ENCODE results near the gene MYO9B. TPM values are rescaled to one million over a fixed set of nuclear protein-coding genes. Genes with fewer than 3 reads are reported as not detected.

Gene MYO9B
- total RNA-seq, 4 donors from 2014 or later = 72.0 to 158 (median 82.8) TPM

- TF ChIP-seq, protein P1, sequence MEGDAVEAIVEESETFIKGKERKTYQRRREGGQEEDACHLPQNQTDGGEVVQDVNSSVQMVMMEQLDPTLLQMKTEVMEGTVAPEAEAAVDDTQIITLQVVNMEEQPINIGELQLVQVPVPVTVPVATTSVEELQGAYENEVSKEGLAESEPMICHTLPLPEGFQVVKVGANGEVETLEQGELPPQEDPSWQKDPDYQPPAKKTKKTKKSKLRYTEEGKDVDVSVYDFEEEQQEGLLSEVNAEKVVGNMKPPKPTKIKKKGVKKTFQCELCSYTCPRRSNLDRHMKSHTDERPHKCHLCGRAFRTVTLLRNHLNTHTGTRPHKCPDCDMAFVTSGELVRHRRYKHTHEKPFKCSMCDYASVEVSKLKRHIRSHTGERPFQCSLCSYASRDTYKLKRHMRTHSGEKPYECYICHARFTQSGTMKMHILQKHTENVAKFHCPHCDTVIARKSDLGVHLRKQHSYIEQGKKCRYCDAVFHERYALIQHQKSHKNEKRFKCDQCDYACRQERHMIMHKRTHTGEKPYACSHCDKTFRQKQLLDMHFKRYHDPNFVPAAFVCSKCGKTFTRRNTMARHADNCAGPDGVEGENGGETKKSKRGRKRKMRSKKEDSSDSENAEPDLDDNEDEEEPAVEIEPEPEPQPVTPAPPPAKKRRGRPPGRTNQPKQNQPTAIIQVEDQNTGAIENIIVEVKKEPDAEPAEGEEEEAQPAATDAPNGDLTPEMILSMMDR (IDR thresholded peaks at IDR 0.05; ENCODE audit: low read depth) = no peak
Measured at GRCh38 chr19:17234911-17235299, 159.3 kb downstream of the MYO9B start.

DNA sequence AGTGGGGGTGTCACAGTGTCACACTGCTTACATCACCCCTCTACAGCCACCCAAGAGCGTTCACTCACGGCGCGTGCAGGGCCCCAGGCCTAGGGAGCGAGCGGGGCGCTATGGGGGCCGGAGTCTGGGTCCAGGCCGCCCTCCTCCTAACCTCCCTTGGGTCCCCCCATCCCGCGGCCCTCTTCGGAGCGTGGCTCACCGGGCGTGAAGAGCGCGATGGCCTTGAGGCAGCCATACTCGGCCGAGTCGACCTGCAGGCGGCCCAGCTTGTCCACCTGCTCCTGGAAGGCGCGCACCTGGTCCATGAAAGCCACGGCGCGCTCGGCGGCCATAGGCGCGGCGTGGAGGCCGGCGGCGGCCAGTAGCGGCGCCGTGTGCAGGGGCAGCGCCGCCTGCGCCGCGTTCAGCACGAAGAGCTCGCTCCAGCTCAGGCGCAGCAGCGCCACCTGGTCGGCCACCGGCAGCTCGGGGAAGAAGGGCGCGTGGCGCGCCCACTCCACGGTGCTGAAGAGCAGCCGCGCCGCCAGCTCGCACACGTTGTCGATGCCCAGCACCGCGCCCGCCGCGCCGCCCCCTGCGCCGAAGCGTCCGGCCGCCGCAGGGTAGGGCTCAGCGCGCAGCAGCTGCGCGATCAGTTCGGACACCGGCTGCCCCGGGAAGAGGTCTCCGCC is 159.9 kb downstream of the MYO9B start:
- TF ChIP-seq, protein P1 (IDR thresholded peaks at IDR 0.05; ENCODE audit: low read depth) = no peak

GRCh38 chr19:17235971-17236777 is 160.6 kb downstream of the MYO9B start:
- TF ChIP-seq, protein P1 (IDR thresholded peaks at IDR 0.05; ENCODE audit: low read depth) = no peak

DNA sequence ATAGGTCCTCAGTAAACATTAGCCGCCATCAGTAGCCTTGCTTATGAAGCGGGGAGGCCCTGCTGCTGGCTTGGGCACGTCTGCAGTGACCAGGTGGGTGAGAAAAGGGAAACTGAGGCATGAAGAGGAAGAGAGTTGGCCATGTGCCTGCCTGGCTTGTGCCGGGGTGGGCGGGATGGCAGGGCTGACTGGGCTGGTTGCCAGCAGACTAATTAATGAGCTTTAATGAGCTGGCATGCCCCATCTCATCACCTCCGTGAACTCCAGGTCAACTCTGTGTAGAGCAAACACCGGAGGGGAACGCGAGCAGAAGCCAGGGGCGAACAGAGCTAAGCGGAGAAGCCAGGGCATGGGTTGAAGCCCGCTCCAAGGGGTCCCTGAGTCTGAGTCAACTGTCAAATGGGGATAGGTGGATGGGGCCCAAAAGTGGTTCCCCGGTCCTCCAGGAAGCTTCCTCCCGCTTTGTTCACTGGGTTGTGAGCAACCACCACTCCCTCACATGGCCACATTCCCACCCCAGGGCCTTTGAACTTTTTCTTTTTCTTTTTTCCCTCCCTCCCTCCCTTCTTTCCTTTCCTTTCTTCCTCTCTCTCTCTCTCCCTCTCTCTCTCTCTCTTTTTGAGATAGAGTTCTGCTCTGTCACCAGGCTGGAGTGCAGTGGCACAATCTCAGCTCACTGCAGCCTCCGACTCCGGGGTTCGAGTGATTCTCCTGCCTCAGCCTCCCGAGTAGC is 161.4 kb downstream of the MYO9B start:
- TF ChIP-seq, protein P1 (IDR thresholded peaks at IDR 0.05; ENCODE audit: low read depth) = no peak

DNA sequence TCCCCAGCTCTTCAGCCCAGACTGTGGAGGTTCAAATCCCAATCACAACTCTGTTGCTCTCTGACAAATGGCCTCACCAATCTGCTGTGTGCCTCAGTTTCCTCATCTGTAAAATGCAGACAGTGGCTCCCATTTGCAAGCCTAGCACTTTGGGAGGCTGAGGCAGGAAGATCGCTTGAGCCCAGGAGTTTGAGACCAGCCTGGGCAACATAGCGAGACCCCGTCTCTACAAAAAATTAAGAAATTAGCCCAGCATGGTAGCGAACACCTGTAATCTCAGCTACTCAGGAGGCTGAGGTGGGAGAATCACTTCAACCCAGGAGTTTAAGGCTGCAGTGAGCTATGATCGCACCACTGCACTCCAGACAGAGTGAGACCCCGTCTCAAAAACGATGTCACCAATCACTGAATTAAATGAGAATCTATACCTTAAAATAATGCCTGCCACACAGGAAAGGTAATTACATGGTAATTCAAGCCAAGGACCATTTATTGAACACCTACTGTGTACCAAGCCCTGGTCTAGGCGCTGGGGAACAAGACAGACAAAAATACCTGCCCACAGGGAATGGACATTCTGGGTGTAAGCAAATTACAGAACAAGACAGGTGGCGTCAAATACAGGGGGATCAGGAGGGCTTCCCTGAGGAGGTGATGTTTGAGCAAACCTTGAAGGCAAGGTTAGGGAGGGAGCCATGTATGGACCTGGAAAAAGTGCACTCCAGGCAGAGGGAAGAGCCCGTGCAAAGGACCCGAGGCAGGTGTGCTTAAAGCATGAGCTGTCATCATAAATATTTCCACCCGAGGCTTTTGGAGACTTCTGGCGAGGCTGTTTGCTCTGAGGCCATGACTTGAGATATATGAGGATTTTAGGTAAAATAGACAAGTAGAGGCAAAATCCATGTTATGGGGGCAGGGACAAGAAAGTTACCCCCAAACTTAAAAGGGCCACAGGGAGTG is 162.4 kb downstream of the MYO9B start:
- TF ChIP-seq, protein P1 (IDR thresholded peaks at IDR 0.05; ENCODE audit: low read depth) = no peak

- TF ChIP-seq, protein P1 (IDR thresholded peaks at IDR 0.05; ENCODE audit: low read depth) = no peak
Measured at GRCh38 chr19:17240062-17240752, 164.6 kb downstream of the MYO9B start.

All from subcutaneous adipose tissue (tissue), 4 donors.